ENCODE data around the gene SP6. TPM values are rescaled to one million over a fixed set of nuclear protein-coding genes. Genes with fewer than 3 reads are reported as not detected.
A peak's percentile ranks its signal among the peaks of the same experiment; 100 is the strongest.

The SP6 gene
- total RNA-seq, 1 donor from 2014 or later: 30.7 TPM

- H3K9me3 Mint-ChIP-seq (ENCODE audit: unreplicated experiment): no peaks in the 10 kb centered on the region
- H3K4me1 Mint-ChIP-seq (ENCODE audit: unreplicated experiment): peaks cover 8% of the 10 kb centered on the region
- no peak overlapping the region for H3K27ac Mint-ChIP-seq (ENCODE audit: unreplicated experiment)
- no peak for TF ChIP-seq CTCF (IDR thresholded peaks at IDR 0.05; ENCODE audit: unreplicated experiment)
- no peaks in the 10 kb centered on the region for H3K36me3 Mint-ChIP-seq (ENCODE audit: low read depth, unreplicated experiment)
- DNase-seq (ENCODE audit: low spot score): no peak
- H3K27me3 Mint-ChIP-seq (ENCODE audit: unreplicated experiment): peaks cover 11% of the 10 kb centered on the region
- H3K4me3 Mint-ChIP-seq (ENCODE audit: unreplicated experiment): no peak overlapping the region
These were observed 13.8 kb upstream of the SP6 start for GRCh38 chr17:47864791-47865216.

- no peak overlapping the region for H3K4me3 Mint-ChIP-seq (ENCODE audit: unreplicated experiment)
- H3K36me3 Mint-ChIP-seq (ENCODE audit: low read depth, unreplicated experiment): no peaks in the 10 kb centered on the region
- no peak for TF ChIP-seq CTCF (IDR thresholded peaks at IDR 0.05; ENCODE audit: unreplicated experiment)
- DNase-seq (ENCODE audit: low spot score): no peak
- H3K27me3 Mint-ChIP-seq (ENCODE audit: unreplicated experiment): peaks cover 15% of the 10 kb centered on the region
- no peak overlapping the region for H3K27ac Mint-ChIP-seq (ENCODE audit: unreplicated experiment)
- H3K4me1 Mint-ChIP-seq (ENCODE audit: unreplicated experiment): peaks cover 16% of the 10 kb centered on the region
- H3K9me3 Mint-ChIP-seq (ENCODE audit: unreplicated experiment): no peaks in the 10 kb centered on the region
These were observed 11.9 kb upstream of the SP6 start for GRCh38 chr17:47862621-47863440.

GRCh38 chr17:47860386-47860785, 9.4 kb upstream of the SP6 start:
- no peak overlapping the region for H3K4me3 Mint-ChIP-seq (ENCODE audit: unreplicated experiment)
- no peak for DNase-seq (ENCODE audit: low spot score)
- peaks cover 8% of the 10 kb centered on the region for H3K27me3 Mint-ChIP-seq (ENCODE audit: unreplicated experiment)
- no peaks in the 10 kb centered on the region for H3K9me3 Mint-ChIP-seq (ENCODE audit: unreplicated experiment)
- peaks cover 39% of the 10 kb centered on the region for H3K4me1 Mint-ChIP-seq (ENCODE audit: unreplicated experiment)
- TF ChIP-seq CTCF (IDR thresholded peaks at IDR 0.05; ENCODE audit: unreplicated experiment): no peak
- H3K27ac Mint-ChIP-seq (ENCODE audit: unreplicated experiment): no peak overlapping the region
- H3K36me3 Mint-ChIP-seq (ENCODE audit: low read depth, unreplicated experiment): no peaks in the 10 kb centered on the region

GRCh38 chr17:47857551-47858455, 6.8 kb upstream of the SP6 start:
- peak overlapping the region; percentile 31 for H3K4me3 Mint-ChIP-seq (ENCODE audit: unreplicated experiment)
- TF ChIP-seq CTCF (IDR thresholded peaks at IDR 0.05; ENCODE audit: unreplicated experiment): no peak
- peaks cover 12% of the 10 kb centered on the region for H3K27me3 Mint-ChIP-seq (ENCODE audit: unreplicated experiment)
- H3K9me3 Mint-ChIP-seq (ENCODE audit: unreplicated experiment): no peaks in the 10 kb centered on the region
- H3K27ac Mint-ChIP-seq (ENCODE audit: unreplicated experiment): peak overlapping the region; percentile 22
- H3K36me3 Mint-ChIP-seq (ENCODE audit: low read depth, unreplicated experiment): peaks cover 4% of the 10 kb centered on the region
- peaks cover 62% of the 10 kb centered on the region for H3K4me1 Mint-ChIP-seq (ENCODE audit: unreplicated experiment)
- no peak for DNase-seq (ENCODE audit: low spot score)
